GM12878 (cell line): ENCODE data around the gene TADA1. TPM values are rescaled to one million over a fixed set of nuclear protein-coding genes. Genes with fewer than 3 reads are reported as not detected.

ENCODE experiments used
- BRCA1 ChIP-seq: IDR thresholded peaks from 2 replicates; pipeline ENCODE4 v1.6.1; 2011; ENCODE audit warnings: low read depth, low read length, improper control_type of control experiment
- CBFB ChIP-seq: IDR thresholded peaks from 2 replicates; pipeline ENCODE4 v1.6.1; 2016; ENCODE audit warnings: antibody characterized with exemption, low read depth
- CBX3 ChIP-seq: fragments of 200-600 bp; sonication (generic); IDR thresholded peaks from 2 replicates; pipeline ENCODE4 v1.6.1; 2016; ENCODE audit warnings: low read depth, borderline replicate concordance
- CTCF ChIP-seq, 3 experiments: IDR thresholded peaks in 2 of 3; conservative IDR thresholded peaks in 1 of 3; 2 replicates each; pipeline ENCODE4 v1.5.1; 2011; ENCODE audit warnings: low read depth in 3 of 3, low read length in 3 of 3, mild to moderate bottlenecking in 3 of 3, control low read depth in 2 of 3, moderate library complexity in 2 of 3, inconsistent platforms in 1 of 3, mixed read lengths in 1 of 3; ENCODE audit not compliant: control insufficient read depth in 2 of 3, insufficient read depth in 1 of 3; ENCODE audit errors: extremely low read depth in 1 of 3
- MXI1 ChIP-seq: fragments of 150-350 bp; IDR thresholded peaks from 2 replicates; pipeline ENCODE4 v1.6.1; 2011; ENCODE audit warnings: low read depth, mild to moderate bottlenecking, inconsistent platforms, low read length, improper control_type of control experiment
- MYB ChIP-seq: fragments of 150-350 bp; IDR thresholded peaks from 2 replicates; pipeline ENCODE4 v1.6.1; 2014; ENCODE audit warnings: mild to moderate bottlenecking, low read depth, low read length, borderline replicate concordance
- NBN ChIP-seq: fragments of 450-650 bp; IDR thresholded peaks from 2 replicates; pipeline ENCODE4 v1.6.1; 2016
- PAX8 ChIP-seq: fragments of 450-650 bp; IDR thresholded peaks from 2 replicates; pipeline ENCODE4 v1.6.1; 2017; ENCODE audit warnings: mild to moderate bottlenecking, moderate library complexity
- POLR2A ChIP-seq: IDR thresholded peaks from 2 replicates; pipeline ENCODE4 v1.6.1; 2011; ENCODE audit warnings: low read depth, mild to moderate bottlenecking, low read length
- RFX5 ChIP-seq: IDR thresholded peaks from 2 replicates; pipeline ENCODE4 v1.6.1; 2011; ENCODE audit warnings: low read depth, low read length, improper control_type of control experiment
- SREBF2 ChIP-seq: IDR thresholded peaks from 2 replicates; pipeline ENCODE4 v1.6.1; 2012; ENCODE audit warnings: mild to moderate bottlenecking, low read length
- ZNF217 ChIP-seq: fragments of 450-650 bp; IDR thresholded peaks from 2 replicates; pipeline ENCODE4 v1.6.1; 2017; ENCODE audit warnings: antibody characterized with exemption, mild to moderate bottlenecking
- polyA plus RNA-seq, 11 experiments: library from polyadenylated mRNA; depleted of rRNA in 4 of 11; unstranded in 6 of 11; stranded (reverse) in 5 of 11; fragments of >200 nt; fragmentation: Nextera tagmentation in 4 of 11; fragmentation: Illumina TruSeq in 1 of 11; extraction: Ambion mirVana in 4 of 11; extraction: Trizol in 1 of 11; gene quantifications; 1 replicate in 1 of 11; 2 replicates in 10 of 11; pipeline versions ENCODE4 v1.2.1 to v1.2.3, GENCODE V29; 2011 to 2016; ENCODE audit warnings: inconsistent platforms in 2 of 11, missing spikeins in 2 of 11, low read depth in 1 of 11
- total RNA-seq, 4 experiments: library from RNA; depleted of rRNA in 3 of 4; stranded (reverse); fragments of >200 nt in 3 of 4; fragmentation: Illumina TruSeq in 1 of 4; extraction: Trizol in 1 of 4; gene quantifications; 2 replicates each; pipeline versions ENCODE4 v1.2.1 to v1.2.3, GENCODE V29; 2013 to 2021
- TF ChIP-seq, protein P1 (sequence below): fragments of 450-650 bp; IDR thresholded peaks from 2 replicates; pipeline ENCODE4 v1.6.1; 2017; ENCODE audit warnings: low read depth, mild to moderate bottlenecking, moderate library complexity
- TF ChIP-seq, protein P2 (sequence below): fragments of 450-650 bp; IDR thresholded peaks from 2 replicates; pipeline ENCODE4 v1.6.1; 2018; ENCODE audit warnings: borderline replicate concordance, mild to moderate bottlenecking; ENCODE audit not compliant: partially characterized antibody
- TF ChIP-seq, protein P3 (sequence below): IDR thresholded peaks from 2 replicates; pipeline ENCODE4 v1.6.1; 2011; ENCODE audit warnings: low read depth, low read length, improper control_type of control experiment, borderline replicate concordance
- TF ChIP-seq, protein P4 (sequence below): fragments of 450-650 bp; IDR thresholded peaks from 2 replicates; pipeline ENCODE4 v1.6.1; 2017; ENCODE audit warnings: mild to moderate bottlenecking, moderate library complexity

TADA1 gene
- total and polyA plus RNA-seq, 10 of the 15 experiments (the other 5 are each of a cell fraction or from before 2014, with no cell fraction given) = 15.2 to 38.6 (median 26.5) TPM

DNA sequence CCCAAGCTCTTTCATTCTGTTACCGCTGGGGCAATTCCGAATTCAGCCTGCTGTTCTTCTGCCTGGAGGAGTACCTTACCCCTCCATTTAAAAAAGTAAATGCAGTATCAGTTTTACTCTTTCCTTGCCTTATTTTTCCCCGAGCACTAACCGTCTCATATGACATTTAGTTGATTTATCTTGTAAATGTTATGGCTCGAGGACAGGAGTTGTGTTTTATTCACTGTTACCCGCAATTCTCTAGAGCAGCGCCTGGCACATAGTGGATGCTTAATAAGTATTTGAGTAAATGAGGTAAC, 425 bp upstream of the TADA1 start (continued):
- TF ChIP-seq, protein P1, sequence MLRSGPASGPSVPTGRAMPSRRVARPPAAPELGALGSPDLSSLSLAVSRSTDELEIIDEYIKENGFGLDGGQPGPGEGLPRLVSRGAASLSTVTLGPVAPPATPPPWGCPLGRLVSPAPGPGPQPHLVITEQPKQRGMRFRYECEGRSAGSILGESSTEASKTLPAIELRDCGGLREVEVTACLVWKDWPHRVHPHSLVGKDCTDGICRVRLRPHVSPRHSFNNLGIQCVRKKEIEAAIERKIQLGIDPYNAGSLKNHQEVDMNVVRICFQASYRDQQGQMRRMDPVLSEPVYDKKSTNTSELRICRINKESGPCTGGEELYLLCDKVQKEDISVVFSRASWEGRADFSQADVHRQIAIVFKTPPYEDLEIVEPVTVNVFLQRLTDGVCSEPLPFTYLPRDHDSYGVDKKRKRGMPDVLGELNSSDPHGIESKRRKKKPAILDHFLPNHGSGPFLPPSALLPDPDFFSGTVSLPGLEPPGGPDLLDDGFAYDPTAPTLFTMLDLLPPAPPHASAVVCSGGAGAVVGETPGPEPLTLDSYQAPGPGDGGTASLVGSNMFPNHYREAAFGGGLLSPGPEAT = peak; percentile 18; the same call in 1 of the 2 replicates
- TF ChIP-seq BRCA1 (no peak), CTCF (IDR thresholded peaks at IDR 0.05 in 2 of 3, conservative IDR thresholded peaks at IDR 0.05 in 1 of 3; ENCODE audit: control insufficient read depth in 2 of 3, extremely low read depth in 1 of 3, insufficient read depth in 1 of 3, low read depth in 3 of 3, low read length in 3 of 3) (peak in 2 of 3 experiments; percentile 24 to 27; a peak in 2 of 6 replicates), CBX3 (no peak), SREBF2 (no peak), RFX5 (no peak), POLR2A (no peak), MXI1 (peak; percentile 58; the same call in 1 of the 2 replicates), PAX8 (no peak), CBFB (no peak), ZNF217 (no peak), NBN (0 out of 2 replicates have a peak, but pooled peaks have one; percentile 68), MYB (no peak)
- TF ChIP-seq, protein P2, sequence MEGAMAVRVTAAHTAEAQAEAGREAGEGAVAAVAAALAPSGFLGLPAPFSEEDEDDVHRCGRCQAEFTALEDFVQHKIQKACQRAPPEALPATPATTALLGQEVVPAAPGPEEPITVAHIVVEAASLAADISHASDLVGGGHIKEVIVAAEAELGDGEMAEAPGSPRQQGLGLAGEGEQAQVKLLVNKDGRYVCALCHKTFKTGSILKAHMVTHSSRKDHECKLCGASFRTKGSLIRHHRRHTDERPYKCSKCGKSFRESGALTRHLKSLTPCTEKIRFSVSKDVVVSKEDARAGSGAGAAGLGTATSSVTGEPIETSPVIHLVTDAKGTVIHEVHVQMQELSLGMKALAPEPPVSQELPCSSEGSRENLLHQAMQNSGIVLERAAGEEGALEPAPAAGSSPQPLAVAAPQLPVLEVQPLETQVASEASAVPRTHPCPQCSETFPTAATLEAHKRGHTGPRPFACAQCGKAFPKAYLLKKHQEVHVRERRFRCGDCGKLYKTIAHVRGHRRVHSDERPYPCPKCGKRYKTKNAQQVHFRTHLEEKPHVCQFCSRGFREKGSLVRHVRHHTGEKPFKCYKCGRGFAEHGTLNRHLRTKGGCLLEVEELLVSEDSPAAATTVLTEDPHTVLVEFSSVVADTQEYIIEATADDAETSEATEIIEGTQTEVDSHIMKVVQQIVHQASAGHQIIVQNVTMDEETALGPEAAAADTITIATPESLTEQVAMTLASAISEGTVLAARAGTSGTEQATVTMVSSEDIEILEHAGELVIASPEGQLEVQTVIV = no peak
- TF ChIP-seq, protein P3, sequence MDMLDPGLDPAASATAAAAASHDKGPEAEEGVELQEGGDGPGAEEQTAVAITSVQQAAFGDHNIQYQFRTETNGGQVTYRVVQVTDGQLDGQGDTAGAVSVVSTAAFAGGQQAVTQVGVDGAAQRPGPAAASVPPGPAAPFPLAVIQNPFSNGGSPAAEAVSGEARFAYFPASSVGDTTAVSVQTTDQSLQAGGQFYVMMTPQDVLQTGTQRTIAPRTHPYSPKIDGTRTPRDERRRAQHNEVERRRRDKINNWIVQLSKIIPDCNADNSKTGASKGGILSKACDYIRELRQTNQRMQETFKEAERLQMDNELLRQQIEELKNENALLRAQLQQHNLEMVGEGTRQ = no peak
- TF ChIP-seq, protein P4, sequence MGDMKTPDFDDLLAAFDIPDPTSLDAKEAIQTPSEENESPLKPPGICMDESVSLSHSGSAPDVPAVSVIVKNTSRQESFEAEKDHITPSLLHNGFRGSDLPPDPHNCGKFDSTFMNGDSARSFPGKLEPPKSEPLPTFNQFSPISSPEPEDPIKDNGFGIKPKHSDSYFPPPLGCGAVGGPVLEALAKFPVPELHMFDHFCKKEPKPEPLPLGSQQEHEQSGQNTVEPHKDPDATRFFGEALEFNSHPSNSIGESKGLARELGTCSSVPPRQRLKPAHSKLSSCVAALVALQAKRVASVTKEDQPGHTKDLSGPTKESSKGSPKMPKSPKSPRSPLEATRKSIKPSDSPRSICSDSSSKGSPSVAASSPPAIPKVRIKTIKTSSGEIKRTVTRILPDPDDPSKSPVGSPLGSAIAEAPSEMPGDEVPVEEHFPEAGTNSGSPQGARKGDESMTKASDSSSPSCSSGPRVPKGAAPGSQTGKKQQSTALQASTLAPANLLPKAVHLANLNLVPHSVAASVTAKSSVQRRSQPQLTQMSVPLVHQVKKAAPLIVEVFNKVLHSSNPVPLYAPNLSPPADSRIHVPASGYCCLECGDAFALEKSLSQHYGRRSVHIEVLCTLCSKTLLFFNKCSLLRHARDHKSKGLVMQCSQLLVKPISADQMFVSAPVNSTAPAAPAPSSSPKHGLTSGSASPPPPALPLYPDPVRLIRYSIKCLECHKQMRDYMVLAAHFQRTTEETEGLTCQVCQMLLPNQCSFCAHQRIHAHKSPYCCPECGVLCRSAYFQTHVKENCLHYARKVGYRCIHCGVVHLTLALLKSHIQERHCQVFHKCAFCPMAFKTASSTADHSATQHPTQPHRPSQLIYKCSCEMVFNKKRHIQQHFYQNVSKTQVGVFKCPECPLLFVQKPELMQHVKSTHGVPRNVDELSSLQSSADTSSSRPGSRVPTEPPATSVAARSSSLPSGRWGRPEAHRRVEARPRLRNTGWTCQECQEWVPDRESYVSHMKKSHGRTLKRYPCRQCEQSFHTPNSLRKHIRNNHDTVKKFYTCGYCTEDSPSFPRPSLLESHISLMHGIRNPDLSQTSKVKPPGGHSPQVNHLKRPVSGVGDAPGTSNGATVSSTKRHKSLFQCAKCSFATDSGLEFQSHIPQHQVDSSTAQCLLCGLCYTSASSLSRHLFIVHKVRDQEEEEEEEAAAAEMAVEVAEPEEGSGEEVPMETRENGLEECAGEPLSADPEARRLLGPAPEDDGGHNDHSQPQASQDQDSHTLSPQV = no peak
